Stimulated activated CD4-positive, alpha-beta T cell treated with anti-CD3 and anti-CD28 coated beads, TNF-alpha, amount 100 ng/mL, for 4 hours (primary cell): ENCODE data around the gene GPRC5A.
"Not testable (repeated sequence)": the region's sequence is repeated elsewhere in the genome, so short reads cannot be mapped to it uniquely, and the experiment has no call there.

Experiments used
- DNase-seq, 3 experiments: peaks; one replicate each; pipeline ENCODE4 v3.0.0-alpha.2; 2020; ENCODE audit warnings: low read depth in 3 of 3

The GPRC5A gene

GRCh38 chr12:12891080-12891880 lies at the start of gene GPRC5A:
TSS of gene GPRC5A (plus strand) at chr12:12891562. CDS start at chr12:12908250, 16,688 bp downstream.
- DNase-seq: peak in 1 of 3 experiments; percentile 0

- DNase-seq: no peak
Measured at GRCh38 chr12:12845794-12846243, 45.5 kb upstream of the GPRC5A start.

- not testable (repeated sequence) for DNase-seq
Measured at GRCh38 chr12:12846780-12847179, 44.6 kb upstream of the GPRC5A start.

GRCh38 chr12:12853435-12853834 lies 37.9 kb upstream of the GPRC5A start:
- DNase-seq: no peak

GRCh38 chr12:12859690-12860089 lies 31.7 kb upstream of the GPRC5A start:
- DNase-seq: no peak

- no peak for DNase-seq
Measured at GRCh38 chr12:12864243-12864642, 27.1 kb upstream of the GPRC5A start.

GRCh38 chr12:12868477-12869235 lies 22.7 kb upstream of the GPRC5A start:
- no peak for DNase-seq

GRCh38 chr12:12870465-12870864 lies 20.9 kb upstream of the GPRC5A start:
- DNase-seq: no peak

GRCh38 chr12:12871587-12872138 lies 19.7 kb upstream of the GPRC5A start:
- no peak for DNase-seq

- DNase-seq: no peak
Measured at GRCh38 chr12:12872139-12872933, 19.0 kb upstream of the GPRC5A start.

- no peak for DNase-seq
Measured at GRCh38 chr12:12872934-12873275, 18.5 kb upstream of the GPRC5A start.

- no peak for DNase-seq
Measured at GRCh38 chr12:12874029-12874428, 17.3 kb upstream of the GPRC5A start.

- not testable (repeated sequence) for DNase-seq
Measured at GRCh38 chr12:12875301-12875700, 16.1 kb upstream of the GPRC5A start.

GRCh38 chr12:12877153-12877768 lies 14.1 kb upstream of the GPRC5A start:
- DNase-seq: no peak

- DNase-seq: no peak
Measured at GRCh38 chr12:12877781-12878455, 13.4 kb upstream of the GPRC5A start.

- no peak for DNase-seq
Measured at GRCh38 chr12:12880537-12880936, 10.8 kb upstream of the GPRC5A start.

GRCh38 chr12:12881151-12881909 lies 10.0 kb upstream of the GPRC5A start:
- DNase-seq: no peak

- no peak for DNase-seq
Measured at GRCh38 chr12:12882288-12882687, 9.1 kb upstream of the GPRC5A start.

- DNase-seq: no peak
Measured at GRCh38 chr12:12883369-12884001, 7.9 kb upstream of the GPRC5A start.
